Dendritic cell treated with granulocyte-macrophage colony-stimulating factor and Interleukin-4, amounts not matched to agents 40 ng/mL and 50 ng/mL, for 4 days (primary cell): ENCODE data around the gene ZNF487.

Source experiments
- H3K27ac Mint-ChIP-seq: one replicate; pipeline ENCODE4 v1.8.0; 2022; ENCODE audit warnings: mild to moderate bottlenecking, mixed read lengths
- H3K27me3 Mint-ChIP-seq: one replicate; pipeline ENCODE4 v1.8.0; 2022; ENCODE audit warnings: mild to moderate bottlenecking, mixed read lengths
- H3K36me3 Mint-ChIP-seq: one replicate; pipeline ENCODE4 v1.8.0; 2022; ENCODE audit warnings: low read depth, mixed read lengths
- H3K4me1 Mint-ChIP-seq: one replicate; pipeline ENCODE4 v1.8.0; 2022; ENCODE audit warnings: low read depth, mixed read lengths
- H3K4me3 Mint-ChIP-seq: one replicate; pipeline ENCODE4 v1.8.0; 2022; ENCODE audit warnings: mild to moderate bottlenecking, moderate library complexity, mixed read lengths
- H3K9me3 Mint-ChIP-seq: one replicate; pipeline ENCODE4 v1.8.0; 2022; ENCODE audit warnings: mixed read lengths
- intact Hi-C: fragments of 100-400 bp; cut with micrococcal nuclease; formaldehyde crosslinking; loops from one replicate; pipeline ENCODE4 v1.15.0; 2022

The ZNF487 gene

DNA sequence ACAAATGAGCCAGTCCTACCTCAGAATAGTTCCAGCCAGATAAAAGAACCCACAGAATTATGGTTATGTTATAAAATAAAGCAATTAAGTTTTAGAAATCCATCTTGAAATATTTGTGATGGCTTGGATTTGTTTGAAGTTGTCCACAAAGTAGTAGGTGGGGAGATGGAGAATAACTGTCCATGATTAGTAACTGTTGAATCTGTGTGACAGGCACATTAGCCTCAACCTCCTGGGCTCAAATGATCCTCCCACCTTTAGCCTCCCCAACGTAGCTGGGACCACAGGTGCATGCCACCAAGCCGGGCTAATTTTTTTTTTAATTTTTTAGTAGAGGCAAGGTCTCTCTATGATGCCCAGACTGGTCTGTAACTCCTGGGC is 38.0 kb upstream of the ZNF487 start:
- H3K27ac Mint-ChIP-seq: peak overlapping the region; percentile 83
- no peaks in the 10 kb centered on the region for H3K27me3 Mint-ChIP-seq
- H3K36me3 Mint-ChIP-seq: peaks cover 74% of the 10 kb centered on the region
- no peaks in the 10 kb centered on the region for H3K9me3 Mint-ChIP-seq
- H3K4me3 Mint-ChIP-seq: no peak overlapping the region
- intact Hi-C loops: loop anchor here (5.0 kb wide), 2 partner anchors 37 to 38 kb away; partner anchors contain the start of gene ZNF487
- H3K4me1 Mint-ChIP-seq: peaks cover 88% of the 10 kb centered on the region

- Mint-ChIP-seq H3K36me3 (peaks cover 77% of the 10 kb centered on the region), H3K27ac (peak overlapping the region; percentile 60), H3K4me3 (no peak overlapping the region), H3K4me1 (peaks cover 92% of the 10 kb centered on the region), H3K27me3 (no peaks in the 10 kb centered on the region), H3K9me3 (no peaks in the 10 kb centered on the region)
- intact Hi-C loops: loop anchor here (5.0 kb wide), 2 partner anchors 37 to 38 kb away; partner anchors contain the start of gene ZNF487
Observed at GRCh38 chr10:43399320-43400310, 37.3 kb upstream of the ZNF487 start.

- no peak overlapping the region for H3K4me3 Mint-ChIP-seq
- intact Hi-C loops: no loop called here
- peaks cover 86% of the 10 kb centered on the region for H3K4me1 Mint-ChIP-seq
- H3K9me3 Mint-ChIP-seq: no peaks in the 10 kb centered on the region
- H3K27ac Mint-ChIP-seq: peak overlapping the region; percentile 29
- peaks cover 57% of the 10 kb centered on the region for H3K36me3 Mint-ChIP-seq
- no peaks in the 10 kb centered on the region for H3K27me3 Mint-ChIP-seq
Observed at GRCh38 chr10:43401627-43402026, 35.3 kb upstream of the ZNF487 start.

DNA sequence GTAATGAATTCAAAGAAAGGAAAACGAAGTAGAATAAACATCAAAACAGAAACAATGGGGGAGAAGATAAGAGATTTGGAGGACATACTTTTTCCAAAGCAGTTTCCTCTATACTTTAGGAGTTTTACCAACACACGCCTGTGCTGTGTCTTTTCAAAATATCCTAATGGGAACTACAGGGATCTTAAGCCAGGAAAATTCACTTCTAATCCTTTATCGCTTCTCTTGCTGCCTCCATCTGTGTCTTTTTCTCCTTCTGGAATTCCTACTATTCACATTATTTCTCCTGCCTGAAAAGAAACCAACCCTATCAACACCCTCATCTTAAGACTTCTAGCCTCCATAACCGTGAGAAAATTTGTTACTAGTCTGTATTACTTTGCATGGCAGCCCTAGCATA is 34.7 kb upstream of the ZNF487 start:
- intact Hi-C loops: no loop called here

GRCh38 chr10:43402880-43403452 is 33.9 kb upstream of the ZNF487 start:
- Mint-ChIP-seq H3K4me1 (peaks cover 77% of the 10 kb centered on the region), H3K36me3 (peaks cover 59% of the 10 kb centered on the region), H3K4me3 (no peak overlapping the region), H3K27me3 (no peaks in the 10 kb centered on the region), H3K9me3 (no peaks in the 10 kb centered on the region), H3K27ac (no peak overlapping the region)
- intact Hi-C loops: no loop called here

More for the DNA sequence above, 34.7 kb upstream of the ZNF487 start:
- Mint-ChIP-seq H3K4me1 (peaks cover 83% of the 10 kb centered on the region), H3K4me3 (no peak overlapping the region), H3K36me3 (peaks cover 55% of the 10 kb centered on the region), H3K9me3 (no peaks in the 10 kb centered on the region), H3K27ac (peak overlapping the region; percentile 29), H3K27me3 (no peaks in the 10 kb centered on the region)

- intact Hi-C loops: no loop called here
- Mint-ChIP-seq H3K4me1 (peaks cover 69% of the 10 kb centered on the region), H3K9me3 (no peaks in the 10 kb centered on the region)
Observed at GRCh38 chr10:43403911-43404703, 32.8 kb upstream of the ZNF487 start.

DNA sequence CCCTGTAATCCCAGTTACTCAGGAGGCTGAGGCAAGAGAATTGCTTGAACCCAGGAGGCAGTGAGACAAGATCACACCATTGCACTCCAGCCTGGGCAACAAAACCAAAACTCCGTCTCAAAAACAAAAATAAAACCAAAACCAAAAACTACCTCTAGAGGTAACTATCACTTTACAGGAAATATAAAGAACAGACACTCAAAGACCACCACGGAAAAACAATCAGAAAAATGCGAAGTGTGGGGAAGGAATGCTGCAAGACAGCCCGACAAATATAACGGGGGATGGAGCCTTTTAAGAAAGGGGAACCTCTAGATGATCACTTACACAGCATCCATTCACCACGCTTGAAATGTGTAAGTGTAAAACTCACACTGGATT is 32.2 kb upstream of the ZNF487 start:
- intact Hi-C loops: no loop called here
- H3K27me3 Mint-ChIP-seq: no peaks in the 10 kb centered on the region
- H3K36me3 Mint-ChIP-seq: peaks cover 69% of the 10 kb centered on the region
- peaks cover 69% of the 10 kb centered on the region for H3K4me1 Mint-ChIP-seq
- H3K27ac Mint-ChIP-seq: peak overlapping the region; percentile 64
- no peaks in the 10 kb centered on the region for H3K9me3 Mint-ChIP-seq
- H3K4me3 Mint-ChIP-seq: peak overlapping the region; percentile 69

More at GRCh38 chr10:43403911-43404703, 32.8 kb upstream of the ZNF487 start:
- no peaks in the 10 kb centered on the region for H3K27me3 Mint-ChIP-seq
- peak overlapping the region; percentile 64 for H3K27ac Mint-ChIP-seq
- peaks cover 69% of the 10 kb centered on the region for H3K36me3 Mint-ChIP-seq
- peak overlapping the region; percentile 69 for H3K4me3 Mint-ChIP-seq

DNA sequence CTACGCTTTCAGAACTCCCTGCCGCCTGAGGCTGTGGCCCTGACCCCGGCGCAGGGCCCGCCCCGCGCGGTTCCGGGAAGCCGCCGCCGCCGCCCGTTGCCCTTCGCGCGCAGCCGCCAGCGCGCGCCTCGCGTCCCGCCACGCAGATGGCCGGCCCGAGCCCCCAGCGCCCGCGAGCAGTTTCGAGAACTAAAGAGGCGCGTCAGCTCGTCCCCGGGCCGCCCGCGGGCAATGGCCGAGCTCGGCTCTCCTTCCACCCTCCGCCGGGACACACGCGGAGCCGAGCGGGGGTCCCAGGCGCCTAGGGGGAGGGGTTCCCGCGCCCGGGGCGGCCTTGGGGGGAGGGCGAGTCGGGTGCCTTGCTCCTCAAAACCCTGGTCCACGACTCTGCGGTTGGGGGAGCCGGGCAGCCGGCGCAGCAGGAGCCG is 29.7 kb upstream of the ZNF487 start:
- H3K27ac Mint-ChIP-seq: peak overlapping the region; percentile 98
- peak overlapping the region; percentile 88 for H3K4me3 Mint-ChIP-seq
- H3K4me1 Mint-ChIP-seq: peaks cover 56% of the 10 kb centered on the region
- H3K36me3 Mint-ChIP-seq: peaks cover 51% of the 10 kb centered on the region
- no peaks in the 10 kb centered on the region for H3K27me3 Mint-ChIP-seq
- H3K9me3 Mint-ChIP-seq: no peaks in the 10 kb centered on the region
- intact Hi-C loops: loop anchor here (1.0 kb wide), 1 partner anchor 10 kb away; no protein-coding TSS in a partner anchor

- Mint-ChIP-seq H3K36me3 (peaks cover 45% of the 10 kb centered on the region), H3K4me1 (peaks cover 50% of the 10 kb centered on the region), H3K27me3 (no peaks in the 10 kb centered on the region), H3K27ac (peak overlapping the region; percentile 98), H3K4me3 (peak overlapping the region; percentile 88), H3K9me3 (no peaks in the 10 kb centered on the region)
- intact Hi-C loops: loop anchor here (1.0 kb wide), 1 partner anchor 10 kb away; no protein-coding TSS in a partner anchor
Observed at GRCh38 chr10:43407576-43408330, 29.2 kb upstream of the ZNF487 start.

DNA sequence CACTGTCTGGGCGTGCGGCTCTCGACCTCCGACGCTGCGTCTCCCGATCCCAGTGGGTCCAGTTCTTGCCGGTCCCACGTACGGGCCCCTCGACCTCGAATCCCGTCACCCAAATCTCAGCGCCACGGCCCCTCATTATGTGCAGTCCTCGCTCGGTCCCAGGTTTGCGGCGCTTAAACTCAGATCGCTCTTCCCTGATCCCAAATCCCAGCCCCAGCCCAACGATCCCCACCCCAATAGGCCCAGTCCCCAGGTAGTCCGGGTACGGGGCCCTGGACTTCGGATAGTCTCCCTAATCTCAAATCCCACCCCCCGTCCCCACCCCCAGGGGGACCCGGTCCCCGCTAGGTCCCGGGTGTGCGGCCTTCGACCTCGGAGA is 28.6 kb upstream of the ZNF487 start:
- Mint-ChIP-seq H3K9me3 (no peaks in the 10 kb centered on the region), H3K4me3 (peak overlapping the region; percentile 88), H3K27ac (peak overlapping the region; percentile 98), H3K36me3 (peaks cover 40% of the 10 kb centered on the region), H3K27me3 (no peaks in the 10 kb centered on the region), H3K4me1 (peaks cover 49% of the 10 kb centered on the region)
- intact Hi-C loops: no loop called here

DNA sequence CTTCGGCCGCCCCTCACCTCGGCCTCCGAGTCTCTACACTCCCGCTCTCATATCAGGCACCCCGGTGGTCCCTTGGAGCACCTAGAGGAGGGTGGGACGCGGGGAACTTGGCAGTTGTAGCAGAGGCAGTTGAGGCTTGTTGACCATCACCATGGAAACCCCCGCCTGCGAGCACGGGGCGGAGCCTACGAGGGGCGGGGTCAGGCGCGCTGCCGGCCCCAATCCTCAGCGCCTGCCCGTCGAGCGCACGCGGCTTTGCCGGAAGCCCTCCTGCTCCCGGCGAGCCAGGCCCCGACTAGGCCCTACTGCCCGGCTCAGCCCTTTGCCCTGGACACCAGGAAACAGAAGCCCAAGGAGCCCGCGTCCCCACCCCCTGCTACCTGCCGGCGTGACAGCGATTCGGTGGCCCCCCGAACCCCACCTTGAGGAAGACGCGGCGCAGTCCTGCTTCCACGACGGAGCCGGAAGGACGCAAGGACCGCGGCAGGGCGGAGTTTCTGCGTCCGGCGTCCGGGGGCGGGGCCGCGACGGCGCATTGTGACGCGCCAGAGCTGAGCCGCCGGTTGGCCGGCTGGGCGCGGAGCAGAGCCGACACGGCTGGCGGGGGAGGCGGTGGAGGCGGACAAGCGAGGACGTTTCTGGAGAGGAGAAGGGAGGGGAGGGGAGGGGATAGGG is 28.1 kb upstream of the ZNF487 start, which contains the start of gene HNRNPF:
TSS of gene HNRNPF (minus strand) at position 477 of the 675 bp plus-strand sequence. CDS start 21,302 bp downstream, outside the sequence.
- Mint-ChIP-seq H3K4me1 (peaks cover 48% of the 10 kb centered on the region), H3K4me3 (peak within 1 kb of the TSS; percentile 88), H3K36me3 (peaks cover 34% of the 10 kb centered on the region), H3K27ac (peak within 1 kb of the TSS; percentile 98), H3K9me3 (no peaks in the 10 kb centered on the region), H3K27me3 (no peaks in the 10 kb centered on the region)
- intact Hi-C loops: loop anchor here (1.0 kb wide), 2 partner anchors 11 to 27 kb away; no protein-coding TSS in a partner anchor

- intact Hi-C loops: loop anchor here (1.0 kb wide), 2 partner anchors 11 to 27 kb away; no protein-coding TSS in a partner anchor
- Mint-ChIP-seq H3K4me3 (peak overlapping the region; percentile 88), H3K9me3 (no peaks in the 10 kb centered on the region), H3K4me1 (peaks cover 41% of the 10 kb centered on the region), H3K27ac (peak overlapping the region; percentile 98), H3K27me3 (no peaks in the 10 kb centered on the region), H3K36me3 (peaks cover 27% of the 10 kb centered on the region)
Observed at GRCh38 chr10:43409385-43410109, 27.4 kb upstream of the ZNF487 start.
